ENCODE data around the gene RPL22.

DNA sequence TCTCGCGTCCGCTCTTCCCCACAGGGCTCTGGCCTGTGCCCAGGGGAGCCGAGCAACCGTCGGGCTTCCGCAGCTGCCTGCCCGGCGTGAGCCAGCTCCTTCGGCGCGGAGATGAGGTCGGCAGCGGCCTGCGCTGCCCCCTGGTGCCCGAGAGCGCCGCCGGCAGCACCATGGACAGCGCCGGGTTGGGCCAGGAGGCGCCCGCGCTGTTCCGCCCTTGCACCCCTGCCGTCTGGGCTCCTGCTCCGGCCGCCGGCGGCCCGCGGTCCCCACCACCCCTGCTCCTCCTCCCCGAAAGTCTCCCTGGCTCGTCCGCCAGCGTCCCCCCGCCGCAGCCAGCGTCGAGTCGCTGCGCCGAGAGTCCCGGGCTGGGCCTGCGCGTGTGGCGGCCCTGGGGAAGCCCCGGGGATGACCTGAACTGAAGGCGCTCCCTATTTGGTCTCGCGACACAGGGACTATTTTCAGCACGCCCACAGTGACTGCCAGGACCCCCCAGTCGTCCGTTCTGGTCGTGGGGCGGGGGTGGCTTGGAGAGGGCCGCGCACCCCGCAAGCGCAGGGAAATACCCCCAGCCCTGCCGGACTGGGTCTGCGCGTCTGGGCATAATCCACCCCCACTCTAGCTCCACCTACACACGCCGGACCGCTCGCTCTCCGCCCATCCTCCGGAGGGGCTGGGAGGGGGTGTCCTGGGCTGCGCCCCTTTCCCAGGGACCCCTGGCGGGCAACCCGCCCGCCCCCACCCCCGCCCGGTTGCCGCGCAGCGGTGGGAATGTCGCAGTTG is 45.9 kb upstream of the RPL22 start:
- TF ChIP-seq CTCF (IDR thresholded peaks at IDR 0.05) (peak; percentile 91), POLR2AphosphoS5 (IDR thresholded peaks at IDR 0.05; ENCODE audit: low read depth, low read length) (no peak)

Data from Panc1 (cell line).